Ectodermal cell (in vitro differentiated cells): ENCODE results near the gene WWTR1.
A peak's percentile ranks its signal among the peaks of the same experiment; 100 is the strongest.

Experiments
- H3K27ac ChIP-seq: 2 replicates; pipeline ENCODE4 v1.7.0; 2013; ENCODE audit warnings: mild to moderate bottlenecking, low read depth, low read length; ENCODE audit not compliant: insufficient read depth, poor library complexity, severe bottlenecking
- H3K27me3 ChIP-seq: 2 replicates; pipeline ENCODE4 v1.7.0; 2013; ENCODE audit warnings: mild to moderate bottlenecking, low read length; ENCODE audit not compliant: insufficient read depth, control insufficient read depth, poor library complexity, severe bottlenecking
- H3K36me3 ChIP-seq: one replicate; pipeline ENCODE4 v1.7.0; 2013; ENCODE audit warnings: low read length; ENCODE audit not compliant: control insufficient read depth, insufficient read depth
- H3K4me1 ChIP-seq: one replicate; pipeline ENCODE4 v1.7.0; 2013; ENCODE audit warnings: low read length; ENCODE audit not compliant: control insufficient read depth, insufficient read depth
- H3K4me3 ChIP-seq: 2 replicates; pipeline ENCODE4 v1.7.0; 2013; ENCODE audit warnings: low read depth, low read length, control low read depth; ENCODE audit not compliant: insufficient read depth
- H3K9me3 ChIP-seq: 2 replicates; pipeline ENCODE4 v1.7.0; 2013; ENCODE audit warnings: mild to moderate bottlenecking, low read length, moderate library complexity; ENCODE audit not compliant: control insufficient read depth
- WGBS, 2 experiments: methylation state at CpG; one replicate each; pipeline ENCODE4 v1.1.7; 2013; ENCODE audit warnings: missing lambda C conversion rate in 2 of 2; 5-methylcytosine and 5-hydroxymethylcytosine counted together

The WWTR1 gene

DNA sequence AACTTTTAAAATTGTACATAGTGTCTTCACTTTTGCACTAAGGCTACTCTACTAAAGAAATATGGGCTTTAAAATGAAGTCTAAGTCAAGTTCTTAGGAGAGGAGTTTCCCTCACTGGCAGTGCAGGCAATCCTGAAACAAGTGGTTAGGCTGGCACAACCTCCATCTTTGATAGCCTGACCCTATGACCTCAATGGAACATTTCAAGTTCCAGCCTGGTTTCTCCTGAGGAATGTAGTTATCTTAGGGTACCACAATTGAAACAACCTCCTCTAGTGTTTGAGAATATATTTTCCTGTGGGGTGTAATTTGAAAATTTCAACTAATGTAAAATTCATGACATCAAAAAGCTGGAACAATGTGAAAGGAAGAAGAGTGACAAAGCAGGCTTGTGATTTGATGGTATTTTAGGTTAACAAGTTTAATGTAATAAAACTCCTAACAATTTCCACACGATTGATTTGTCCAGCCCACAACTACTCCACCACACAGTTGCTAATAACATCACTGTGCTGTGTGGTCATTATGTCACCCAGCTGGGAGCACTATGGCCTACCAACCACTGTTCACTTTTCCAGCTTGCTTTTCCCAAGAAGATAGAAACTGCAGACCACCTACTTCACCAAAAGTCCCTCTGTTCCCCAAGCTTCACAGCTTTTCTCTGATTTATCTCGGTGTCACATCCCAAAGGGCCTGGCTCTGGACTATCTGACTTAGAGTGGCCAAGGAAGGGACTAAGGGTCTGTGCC, 1.8 kb downstream of the WWTR1 start:
- H3K27ac ChIP-seq = no peak overlapping the region
- peaks cover 20% of the 10 kb centered on the region for H3K27me3 ChIP-seq
- H3K4me1 ChIP-seq = peaks cover 13% of the 10 kb centered on the region
- H3K36me3 ChIP-seq = peaks cover 6% of the 10 kb centered on the region
- 40 to 58% methylated on average over 2 of the region's 2 CpGs for WGBS, 2 experiments
- peak overlapping the region; percentile 79 for H3K4me3 ChIP-seq
- H3K9me3 ChIP-seq = no peaks in the 10 kb centered on the region

DNA sequence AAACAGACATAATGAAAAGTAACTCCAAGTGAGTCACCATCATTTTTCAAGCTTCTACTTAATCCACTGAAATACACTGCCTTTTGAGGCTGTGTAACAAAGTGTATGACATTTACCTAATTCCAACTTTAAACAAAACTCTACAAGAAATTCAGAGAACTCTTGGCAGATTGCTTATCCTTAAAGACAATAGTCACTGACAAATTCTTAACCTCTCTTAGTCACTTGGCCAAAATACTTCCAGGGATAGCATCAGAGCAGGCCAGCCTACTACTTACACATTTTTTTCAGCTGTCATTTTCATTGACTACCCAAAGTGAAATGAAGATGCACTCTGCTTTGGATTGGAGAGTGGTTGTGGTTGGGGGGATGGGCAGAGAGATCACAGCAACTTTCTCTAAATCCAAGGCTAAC, 3.6 kb downstream of the WWTR1 start:
- H3K36me3 ChIP-seq = peaks cover 6% of the 10 kb centered on the region
- H3K4me1 ChIP-seq = peaks cover 13% of the 10 kb centered on the region
- no peak overlapping the region for H3K4me3 ChIP-seq
- peaks cover 16% of the 10 kb centered on the region for H3K27me3 ChIP-seq
- H3K27ac ChIP-seq = no peak overlapping the region
- H3K9me3 ChIP-seq = no peaks in the 10 kb centered on the region

GRCh38 chr3:149653564-149653963, 4.3 kb downstream of the WWTR1 start:
- Histone ChIP-seq H3K4me1 (peaks cover 8% of the 10 kb centered on the region), H3K4me3 (no peak overlapping the region), H3K27ac (no peak overlapping the region), H3K36me3 (peaks cover 6% of the 10 kb centered on the region), H3K9me3 (no peaks in the 10 kb centered on the region), H3K27me3 (peaks cover 16% of the 10 kb centered on the region)
- WGBS, 2 experiments = 95 to 100% methylated on average over 2 of the region's 2 CpGs

GRCh38 chr3:149653136-149653535, 4.7 kb downstream of the WWTR1 start:
- H3K27me3 ChIP-seq = peaks cover 16% of the 10 kb centered on the region
- no peak overlapping the region for H3K27ac ChIP-seq
- H3K9me3 ChIP-seq = no peaks in the 10 kb centered on the region
- peaks cover 8% of the 10 kb centered on the region for H3K4me1 ChIP-seq
- peaks cover 6% of the 10 kb centered on the region for H3K36me3 ChIP-seq
- no CpG with 5 or more reads among the region's 1 CpG for WGBS, 2 experiments
- no peak overlapping the region for H3K4me3 ChIP-seq

DNA sequence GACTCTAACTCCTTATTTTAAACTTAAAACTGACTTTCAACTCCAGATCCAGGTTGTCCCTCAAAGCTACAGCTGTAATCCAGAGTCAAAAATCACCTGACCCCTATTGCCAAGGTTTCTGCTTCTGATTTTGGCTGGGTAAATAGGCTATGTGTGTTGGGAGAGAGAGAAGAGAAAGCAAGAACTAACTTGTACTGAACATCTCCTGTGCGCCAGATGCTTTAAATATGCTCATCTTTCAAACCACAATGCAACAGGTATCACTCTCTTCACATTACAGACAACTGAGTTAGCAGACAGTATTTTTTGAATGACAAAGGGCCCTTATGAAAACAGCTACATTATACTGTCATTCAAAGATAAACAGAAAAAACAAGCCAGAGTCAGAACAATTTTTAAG, 7.0 kb downstream of the WWTR1 start:
- Histone ChIP-seq H3K27ac (no peak overlapping the region), H3K36me3 (peaks cover 6% of the 10 kb centered on the region), H3K4me1 (peaks cover 2% of the 10 kb centered on the region)

DNA sequence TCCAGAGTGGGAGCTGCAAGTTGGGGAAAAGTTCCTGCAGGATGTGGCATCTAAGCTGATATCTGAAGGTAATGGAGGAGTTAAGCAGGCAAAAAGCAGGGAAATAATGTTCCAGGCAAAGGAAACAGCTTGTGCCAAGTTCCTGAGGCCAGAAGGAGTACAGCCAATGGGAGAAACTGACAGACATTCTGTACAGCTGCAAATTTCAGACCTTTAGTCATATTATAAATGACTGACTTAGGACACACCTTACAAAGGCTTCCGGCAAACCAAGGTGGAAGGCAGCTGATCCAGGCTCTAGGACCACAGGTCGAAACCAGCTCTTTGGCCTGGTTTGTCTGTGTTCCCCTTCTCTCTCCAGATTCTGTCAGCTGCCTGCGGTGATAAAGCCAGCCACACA, 9.3 kb downstream of the WWTR1 start:
- WGBS, 2 experiments = 93 to 98% methylated on average over 3 of the region's 3 CpGs
- Histone ChIP-seq H3K27me3 (no peaks in the 10 kb centered on the region), H3K4me1 (no peaks in the 10 kb centered on the region), H3K27ac (no peak overlapping the region), H3K36me3 (peaks cover 6% of the 10 kb centered on the region), H3K4me3 (no peak overlapping the region), H3K9me3 (no peaks in the 10 kb centered on the region)

More for the DNA sequence above, 7.0 kb downstream of the WWTR1 start:
- WGBS, 2 experiments = 83 to 100% methylated on average over 1 of the region's 1 CpG
- no peaks in the 10 kb centered on the region for H3K27me3 ChIP-seq
- H3K4me3 ChIP-seq = no peak overlapping the region
- H3K9me3 ChIP-seq = no peaks in the 10 kb centered on the region

DNA sequence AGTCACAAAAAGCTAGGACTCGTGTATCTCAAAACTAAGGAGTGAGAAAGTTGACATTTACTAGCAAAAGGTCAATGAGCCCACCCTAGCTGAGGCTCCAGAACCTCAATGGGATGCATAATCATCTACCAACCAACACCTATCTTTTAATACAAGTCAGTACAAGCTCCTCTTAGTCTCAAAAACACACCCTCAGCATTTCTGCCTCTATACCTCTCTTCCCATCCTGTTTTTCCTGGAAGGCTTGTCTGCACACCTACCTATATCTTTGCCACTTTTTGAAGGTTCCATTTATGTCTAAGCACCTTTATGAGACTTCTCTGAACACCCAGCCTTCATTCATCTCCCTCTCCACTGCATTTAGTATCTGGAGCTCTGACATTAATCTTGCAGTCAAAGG, 10.0 kb downstream of the WWTR1 start:
- Histone ChIP-seq H3K27me3 (no peaks in the 10 kb centered on the region), H3K4me3 (no peak overlapping the region), H3K4me1 (no peaks in the 10 kb centered on the region), H3K9me3 (no peaks in the 10 kb centered on the region), H3K36me3 (peaks cover under 1% of the 10 kb centered on the region), H3K27ac (no peak overlapping the region)
- 82 to 95% methylated on average over 1 of the region's 1 CpG for WGBS, 2 experiments

GRCh38 chr3:149647285-149647684, 10.5 kb downstream of the WWTR1 start:
- Histone ChIP-seq H3K27ac (no peak overlapping the region), H3K36me3 (no peaks in the 10 kb centered on the region), H3K4me3 (no peak overlapping the region), H3K4me1 (no peaks in the 10 kb centered on the region), H3K27me3 (no peaks in the 10 kb centered on the region), H3K9me3 (no peaks in the 10 kb centered on the region)
- 90 to 95% methylated on average over 4 of the region's 4 CpGs for WGBS, 2 experiments

- Histone ChIP-seq H3K27ac (no peak overlapping the region), H3K36me3 (no peaks in the 10 kb centered on the region), H3K27me3 (no peaks in the 10 kb centered on the region), H3K4me3 (no peak overlapping the region), H3K9me3 (no peaks in the 10 kb centered on the region), H3K4me1 (no peaks in the 10 kb centered on the region)
- WGBS, 2 experiments = 96 to 98% methylated on average over 4 of the region's 4 CpGs
Observed at GRCh38 chr3:149646181-149646766, 11.6 kb downstream of the WWTR1 start.

DNA sequence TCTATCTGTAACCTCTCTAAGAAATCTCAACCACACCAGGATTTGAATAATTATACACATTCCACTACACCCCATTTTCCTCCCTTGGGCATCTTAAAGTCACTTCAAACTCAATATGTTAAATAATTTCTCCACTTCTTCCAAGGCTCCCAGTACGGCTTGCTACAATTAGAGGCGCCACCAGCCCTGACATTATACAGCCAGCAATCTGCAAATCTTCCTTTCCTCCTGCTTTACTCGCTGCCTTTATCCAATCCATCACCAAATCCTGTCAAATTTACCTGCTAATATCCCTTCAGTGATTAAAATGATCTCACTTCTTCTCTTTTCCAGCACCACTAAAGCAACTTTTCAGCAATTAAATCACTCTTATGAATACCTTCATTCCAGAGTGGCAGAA, 13.9 kb downstream of the WWTR1 start:
- Histone ChIP-seq H3K36me3 (no peaks in the 10 kb centered on the region), H3K4me1 (no peaks in the 10 kb centered on the region), H3K27ac (no peak overlapping the region), H3K27me3 (no peaks in the 10 kb centered on the region), H3K9me3 (no peaks in the 10 kb centered on the region), H3K4me3 (no peak overlapping the region)
- 92 to 94% methylated on average over 3 of the region's 3 CpGs for WGBS, 2 experiments
